Hematopoietic multipotent progenitor cell (in vitro differentiated cells): Measurements from ENCODE around the gene OSER1. TPM values are rescaled to one million over a fixed set of nuclear protein-coding genes. Genes with fewer than 3 reads are reported as not detected.

ENCODE experiments used
- DNase-seq, 3 donors: peaks; one replicate each; pipeline ENCODE4 v3.0.0-alpha.2; 2011 to 2015; ENCODE audit warnings: low read depth in 2 of 3, low spot score in 2 of 3
- total RNA-seq: library from RNA; depleted of rRNA; stranded (reverse); fragments of >200 nt; gene quantifications from one replicate; pipeline ENCODE4 v1.2.3, GENCODE V29; 2012

Gene OSER1
- total RNA-seq, 1 donor: 26.9 TPM

DNA sequence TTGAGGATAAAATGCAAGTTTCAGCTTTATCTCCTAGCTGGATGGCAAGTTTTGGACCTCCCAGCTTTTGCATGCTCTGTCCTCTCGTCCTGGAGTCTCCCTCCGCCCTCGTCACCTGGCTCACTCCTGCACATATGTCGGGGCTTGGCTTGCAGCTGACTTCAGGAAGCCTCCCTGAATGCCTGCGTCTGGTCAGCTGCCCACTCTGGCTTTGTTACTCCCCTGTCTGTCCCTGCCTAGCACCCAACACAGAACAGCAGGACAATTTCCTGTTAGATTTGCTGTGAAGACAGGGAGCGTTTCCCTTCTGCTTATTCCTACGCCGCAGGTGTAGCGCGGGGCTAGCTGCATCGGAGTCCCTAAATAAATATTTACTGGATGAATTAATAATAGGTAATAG, 29.0 kb downstream of the OSER1 start:
- no peak for DNase-seq

DNA sequence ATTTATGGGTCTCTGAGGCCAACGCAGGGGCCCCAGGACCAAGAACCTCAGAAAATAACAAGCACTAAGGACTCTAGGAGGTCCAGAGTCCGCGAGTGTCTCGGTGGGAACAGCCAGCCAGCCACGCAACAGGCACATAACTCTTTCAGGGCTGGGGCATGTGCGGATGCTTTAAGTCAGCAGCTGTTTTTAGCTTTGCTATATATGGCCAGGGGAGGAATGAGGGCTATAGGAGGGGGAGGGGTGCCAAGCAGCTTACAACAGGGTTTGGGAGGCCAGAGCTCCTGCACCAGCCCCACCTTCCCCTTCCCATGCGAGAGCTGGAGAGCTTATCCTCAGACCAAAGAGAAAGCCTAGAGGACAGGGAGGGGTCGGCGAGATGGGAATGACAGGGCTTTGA, 29.8 kb downstream of the OSER1 start:
- no peak for DNase-seq

DNA sequence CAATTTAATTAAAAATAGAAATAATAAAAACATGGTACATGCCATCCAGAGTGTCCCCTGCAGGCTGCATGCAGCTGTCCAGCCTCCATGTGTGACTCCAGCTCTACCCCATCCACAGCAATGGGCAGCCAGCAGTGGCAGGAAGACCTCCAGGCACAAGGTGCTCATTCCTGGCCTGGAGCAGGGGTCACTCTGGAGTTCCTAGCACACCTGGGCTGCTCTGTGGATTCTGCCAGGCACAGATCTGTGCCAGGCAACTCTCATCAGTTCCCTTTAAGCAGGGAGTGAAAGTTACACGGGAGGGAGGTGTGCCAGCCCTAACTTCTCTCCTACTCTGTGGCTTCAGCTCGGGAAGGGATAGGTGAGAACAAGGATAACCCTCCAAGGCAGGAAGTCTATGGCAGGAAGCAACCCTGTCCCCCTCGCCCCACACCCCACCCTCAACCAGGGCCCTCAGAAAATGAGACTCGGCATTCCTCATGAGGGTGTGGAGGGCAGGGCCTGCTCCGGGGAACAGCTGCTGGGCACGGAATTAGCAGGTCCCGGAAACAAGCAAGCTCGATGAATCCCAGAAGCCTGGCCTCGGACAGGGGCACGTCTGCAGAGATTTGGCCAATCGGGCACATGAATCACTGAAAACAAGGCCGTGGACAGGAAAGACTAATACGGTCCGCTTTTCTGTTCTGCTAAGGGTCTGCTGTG, 33.6 kb downstream of the OSER1 start:
- DNase-seq: no peak

DNA sequence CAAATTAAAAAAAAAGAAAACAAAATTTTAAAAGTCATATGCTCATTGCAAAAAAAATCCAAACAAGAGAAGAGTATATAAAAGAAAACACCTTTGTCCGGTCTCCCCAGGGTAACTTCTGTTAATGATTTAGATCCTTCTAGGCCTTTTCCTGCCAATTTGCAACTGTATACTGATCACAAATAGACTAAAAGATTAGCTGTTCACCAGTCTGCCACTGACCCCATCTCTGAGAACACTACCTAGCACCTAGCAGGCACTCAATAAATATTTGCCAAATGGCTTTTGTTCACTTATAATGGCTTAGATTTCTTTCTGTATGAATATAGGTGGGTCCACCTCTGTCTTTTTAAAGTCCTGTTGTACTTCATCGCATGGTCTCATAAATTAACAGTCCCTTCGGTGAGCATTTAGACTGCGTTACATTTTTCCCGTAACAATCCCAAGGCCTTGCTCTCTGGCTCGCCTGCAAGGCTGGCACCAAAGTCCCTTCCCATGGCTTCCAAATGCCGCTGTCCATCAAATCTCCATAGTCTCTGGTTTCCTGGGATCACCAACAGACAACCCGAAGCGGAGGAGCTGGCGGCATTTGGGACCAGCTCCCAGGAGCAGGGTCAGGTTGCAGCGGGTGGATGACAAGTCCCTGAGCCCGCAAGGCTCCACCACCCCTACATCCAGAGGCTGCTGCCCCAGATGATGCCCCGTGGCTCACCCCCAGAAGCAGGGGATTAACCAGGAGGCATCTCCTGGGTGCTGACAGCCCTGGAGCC, 35.4 kb downstream of the OSER1 start:
- DNase-seq: no peak

DNA sequence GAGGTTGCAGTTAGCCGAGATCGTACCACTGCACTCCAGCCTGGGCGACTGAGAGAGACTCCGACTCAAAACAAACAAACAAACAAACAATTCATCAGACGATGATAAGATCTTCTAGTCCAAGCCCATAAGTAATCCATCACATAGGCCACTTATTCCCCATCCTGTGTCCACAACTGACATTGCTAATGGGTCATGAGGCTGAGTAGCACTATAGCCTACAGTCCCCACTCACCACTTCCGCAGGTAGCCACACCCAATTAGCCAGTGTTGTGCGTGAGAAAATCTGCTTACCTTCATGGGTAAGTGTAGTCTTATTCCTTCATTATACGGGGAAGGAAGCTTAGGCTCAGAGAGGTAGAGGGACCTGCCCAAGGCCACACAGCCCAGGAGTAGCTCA, 36.7 kb downstream of the OSER1 start:
- no peak for DNase-seq

DNA sequence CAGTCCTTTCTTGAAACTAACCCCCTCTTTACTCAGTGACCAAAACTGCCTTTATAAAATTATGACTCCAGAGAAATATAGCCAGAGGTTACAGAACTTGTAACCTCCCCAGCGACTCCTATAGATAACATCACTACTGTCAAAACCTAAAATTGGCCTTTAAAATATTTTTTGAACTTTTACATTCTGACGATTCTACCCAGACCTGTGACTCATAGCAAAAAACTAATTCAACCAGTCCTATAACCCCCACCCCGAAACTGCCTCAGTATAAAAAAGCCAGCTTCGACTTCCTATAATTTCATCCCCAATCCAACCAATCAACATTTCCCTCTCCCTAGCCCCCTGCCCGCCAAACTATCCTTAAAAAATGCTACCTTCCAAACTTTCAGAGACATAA, 37.5 kb downstream of the OSER1 start:
- no peak for DNase-seq

DNA sequence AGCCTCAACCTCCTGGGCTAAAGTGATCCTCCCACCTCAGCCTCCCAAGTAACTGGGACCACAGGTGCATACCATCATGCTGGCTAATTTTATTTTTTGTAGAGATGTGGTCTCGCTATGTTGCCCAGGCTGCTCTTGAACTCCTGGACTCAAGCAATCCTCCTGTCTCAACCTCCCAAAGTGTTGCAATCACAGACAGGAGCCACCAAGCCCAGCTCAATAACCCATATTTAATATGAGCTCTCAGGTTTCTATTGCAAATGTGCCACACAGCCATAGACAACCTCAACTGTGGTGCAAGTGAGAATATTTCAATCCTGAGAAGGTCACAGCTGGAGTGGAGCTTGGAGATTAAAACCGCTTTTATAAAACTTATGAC, 38.0 kb downstream of the OSER1 start:
- no peak for DNase-seq

DNA sequence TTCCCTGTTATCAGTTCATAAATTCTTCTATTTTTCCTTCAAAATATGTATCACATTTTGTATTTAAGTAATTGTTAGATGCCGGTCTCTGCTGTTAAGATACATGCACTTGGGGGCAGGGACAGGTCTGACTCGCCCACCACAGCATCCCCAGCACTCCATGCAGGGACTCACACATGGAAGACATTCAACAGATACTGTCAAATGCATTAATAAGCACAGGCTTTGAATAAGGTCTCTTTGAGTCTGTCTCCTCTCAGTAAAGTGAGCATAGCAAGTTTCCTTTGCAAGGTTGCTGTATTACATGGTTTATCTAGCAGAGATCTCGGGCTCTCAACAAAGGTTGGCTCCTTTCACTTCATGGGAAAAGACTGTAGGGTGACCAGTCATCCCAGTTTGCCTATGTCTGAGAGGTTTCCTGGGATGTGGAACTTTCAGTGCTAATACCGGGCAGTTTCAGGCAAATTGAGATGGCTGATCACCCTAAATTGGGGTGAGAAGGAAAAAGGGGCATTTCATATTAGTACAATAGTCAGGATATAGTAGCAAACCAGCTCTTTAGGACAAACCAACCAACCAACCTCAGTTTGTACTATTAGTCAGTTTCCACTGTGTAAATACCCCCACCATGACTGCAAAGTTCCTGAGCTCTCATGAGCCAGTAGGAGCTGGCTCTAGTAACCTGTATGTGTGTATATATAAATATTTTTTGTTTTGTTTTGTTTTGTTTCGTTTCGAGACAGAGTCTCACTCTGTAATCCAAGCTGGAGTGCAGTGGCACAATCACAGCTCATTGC, 38.6 kb downstream of the OSER1 start:
- DNase-seq: no peak

DNA sequence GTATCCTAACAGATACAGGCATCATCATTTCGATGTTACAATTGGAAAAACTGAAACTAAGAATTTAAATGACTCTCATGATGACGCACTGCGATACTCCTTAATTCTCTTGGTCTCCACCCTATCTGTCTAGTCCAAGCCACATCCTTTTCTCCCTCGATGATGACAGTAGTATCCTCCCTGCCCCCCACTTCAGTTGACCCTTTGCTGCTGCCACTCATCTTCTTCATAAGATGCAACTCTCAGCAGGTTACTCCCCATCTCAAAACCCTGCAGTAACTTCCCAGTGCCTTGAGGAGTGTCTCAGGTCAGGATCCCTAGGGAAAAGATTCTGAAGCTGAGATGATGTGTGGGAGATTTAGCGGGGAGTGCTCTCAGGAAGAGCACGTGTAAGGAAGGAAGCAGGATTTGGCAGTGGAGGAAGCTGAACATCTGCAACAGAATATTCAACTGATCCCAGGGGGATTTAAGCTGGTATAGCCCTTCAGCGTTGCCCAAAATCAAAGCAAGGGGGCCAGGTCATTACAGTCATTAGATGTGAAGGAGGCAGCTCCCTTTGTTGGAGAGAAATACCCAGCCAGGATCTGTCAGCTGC, 39.7 kb downstream of the OSER1 start:
- no peak for DNase-seq

DNA sequence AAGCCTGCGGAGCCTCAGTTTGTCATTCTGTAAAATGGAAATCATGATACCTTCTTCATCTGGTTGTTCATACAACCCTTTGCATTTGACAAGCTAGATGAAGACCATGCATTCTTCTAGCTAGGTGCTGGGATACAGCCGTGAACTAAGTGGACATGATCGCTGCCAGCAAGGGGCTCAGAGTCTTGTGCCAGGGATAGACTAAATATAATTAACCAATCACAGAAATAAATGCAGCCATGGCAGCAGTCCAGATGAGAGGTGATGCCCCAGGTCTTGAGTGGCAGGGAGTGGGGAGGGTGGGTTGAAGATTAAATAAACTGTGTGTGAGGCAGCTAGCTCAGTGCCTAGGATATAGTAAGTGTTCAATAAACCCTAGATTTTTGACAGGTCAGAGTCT, 42.8 kb downstream of the OSER1 start:
- no peak for DNase-seq

DNA sequence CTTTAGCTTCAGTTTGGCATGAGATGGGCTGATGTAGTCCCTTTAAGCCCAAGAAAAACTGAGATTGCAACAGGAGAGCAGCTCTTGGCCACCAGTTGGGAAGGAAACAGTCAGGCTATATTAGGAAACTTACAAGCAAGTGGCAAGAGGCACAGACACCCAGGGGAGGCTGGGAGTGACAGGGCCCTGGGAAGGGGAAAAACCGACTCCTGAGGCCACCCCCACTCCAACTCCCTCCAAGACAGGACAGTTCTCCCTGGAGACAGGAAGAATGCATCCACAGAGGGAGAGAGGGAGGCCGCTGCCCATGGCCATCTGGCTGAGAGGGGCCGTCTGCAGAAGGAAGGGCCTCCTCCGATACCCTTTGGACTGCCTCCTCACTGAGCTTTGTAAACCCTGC, 44.1 kb downstream of the OSER1 start:
- DNase-seq: no peak

DNA sequence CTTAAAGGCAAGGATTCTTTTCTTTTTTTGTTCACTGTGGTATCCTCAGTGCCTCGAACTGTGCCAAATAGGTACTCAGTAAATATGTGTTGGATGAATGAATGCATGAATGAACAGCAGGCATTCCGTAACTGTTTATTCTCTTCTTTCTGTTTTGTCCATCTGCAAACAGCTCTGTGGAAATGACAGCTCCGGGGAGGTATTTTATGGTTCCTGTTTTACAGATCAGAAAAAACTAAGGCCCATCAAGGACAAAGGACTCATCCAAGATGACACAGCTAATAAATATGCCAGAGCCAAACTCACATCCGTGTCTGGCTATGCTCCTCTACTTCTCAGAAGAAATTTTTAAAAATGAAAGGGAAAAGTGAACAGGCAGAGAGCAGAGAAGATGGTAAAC, 44.6 kb downstream of the OSER1 start:
- DNase-seq: no peak

DNA sequence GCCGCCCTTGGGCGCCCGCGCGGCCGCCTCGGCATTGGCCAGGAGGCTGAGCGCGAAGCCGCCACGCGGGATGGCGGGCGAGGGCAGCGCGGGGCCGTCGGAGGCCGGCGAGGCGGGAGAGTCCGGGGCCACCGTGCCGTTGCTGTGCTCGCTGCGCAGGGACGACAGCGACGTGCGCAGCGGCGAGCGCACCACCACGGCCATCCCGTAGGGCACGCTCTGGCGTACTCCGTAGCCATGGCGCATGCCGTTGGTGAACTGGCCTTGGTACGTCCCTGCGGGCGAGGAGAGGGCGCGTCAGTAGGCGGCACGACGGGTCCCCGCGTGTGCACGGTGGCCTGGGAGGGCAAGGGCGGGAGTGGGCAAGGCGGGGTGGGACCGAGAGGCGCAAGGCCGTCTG, 50.4 kb downstream of the OSER1 start:
- no peak for DNase-seq

DNA sequence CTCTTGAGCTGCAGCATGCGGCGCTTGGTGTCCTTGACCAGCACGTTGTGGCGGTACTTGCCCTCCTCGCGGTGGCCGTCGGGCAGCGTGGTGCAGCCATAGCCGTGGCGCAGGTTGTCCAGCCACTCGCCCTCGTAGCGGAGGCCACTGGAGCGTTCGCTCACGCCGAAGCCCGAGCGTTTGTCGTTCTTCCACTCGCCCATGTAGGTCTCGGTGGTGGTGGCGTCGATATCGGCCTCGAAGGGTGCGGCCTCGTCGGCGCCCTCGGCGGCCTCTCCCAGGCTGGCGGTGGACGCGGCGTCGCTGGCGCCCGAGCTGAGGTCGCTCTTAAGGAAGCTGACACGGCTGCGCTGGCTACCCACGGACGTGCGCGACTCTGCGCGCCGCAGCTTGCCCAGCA, 50.9 kb downstream of the OSER1 start:
- no peak for DNase-seq

DNA sequence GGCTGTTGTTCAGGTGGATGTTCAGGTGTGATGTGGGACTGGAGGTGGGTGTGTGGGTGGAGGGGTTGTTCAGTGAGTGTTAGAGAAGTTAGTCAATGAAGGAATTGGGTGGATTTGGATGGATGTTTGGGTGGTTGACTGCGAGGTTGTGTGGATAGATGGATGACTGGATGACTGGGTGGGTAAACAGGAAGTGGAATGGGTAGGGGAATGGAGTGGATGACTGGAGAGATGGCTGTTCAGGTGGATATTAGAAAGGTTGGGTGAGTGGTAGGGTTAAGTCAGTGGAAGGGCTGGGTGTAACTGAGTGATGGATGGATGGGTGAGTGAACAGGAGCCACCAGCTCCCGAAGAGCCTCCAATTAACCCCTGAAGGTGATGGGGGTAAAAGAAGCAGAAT, 51.4 kb downstream of the OSER1 start:
- no peak for DNase-seq

DNA sequence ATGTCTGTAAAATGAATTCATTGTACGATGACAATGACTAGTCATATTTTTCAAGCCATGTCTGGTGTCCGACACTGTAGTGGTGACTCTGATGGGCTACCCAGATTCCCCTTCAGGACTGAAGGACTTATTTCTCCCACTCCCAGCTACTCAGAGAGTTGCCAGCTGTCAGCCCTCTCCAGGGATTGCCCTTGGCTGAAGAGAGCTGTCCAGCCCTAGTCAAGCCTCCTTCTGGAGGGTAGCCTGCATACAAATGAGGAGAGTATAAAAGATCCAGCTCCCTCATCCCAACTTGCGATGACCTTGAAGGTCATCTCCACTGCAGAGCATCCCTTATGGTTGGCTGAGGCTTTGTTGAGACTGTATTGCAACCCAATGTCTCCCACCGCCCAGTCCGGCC, 53.5 kb downstream of the OSER1 start:
- no peak for DNase-seq

DNA sequence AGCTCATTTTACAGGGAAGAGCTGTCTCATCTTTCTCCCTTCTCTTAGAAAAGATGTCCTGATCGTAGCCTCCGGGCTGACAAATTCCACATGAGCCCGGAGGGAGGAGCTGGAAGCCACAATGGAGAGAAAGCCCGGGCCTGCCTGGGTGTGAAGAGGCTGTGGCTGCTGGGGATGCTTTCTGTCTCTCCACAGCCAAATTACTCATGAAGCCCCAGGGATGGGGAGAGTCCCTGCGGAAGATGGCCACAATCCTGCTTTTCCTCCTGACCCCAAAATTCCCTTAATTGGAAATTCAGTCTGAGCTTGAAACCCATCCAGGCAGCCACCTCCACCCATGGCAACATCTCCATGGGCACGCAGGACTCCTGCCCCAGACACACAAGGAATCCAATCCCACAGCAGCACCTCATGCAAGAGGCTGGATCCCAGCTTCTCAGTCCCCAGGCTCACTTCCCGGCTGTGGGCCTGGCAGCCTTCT, 56.0 kb downstream of the OSER1 start:
- DNase-seq: no peak

DNA sequence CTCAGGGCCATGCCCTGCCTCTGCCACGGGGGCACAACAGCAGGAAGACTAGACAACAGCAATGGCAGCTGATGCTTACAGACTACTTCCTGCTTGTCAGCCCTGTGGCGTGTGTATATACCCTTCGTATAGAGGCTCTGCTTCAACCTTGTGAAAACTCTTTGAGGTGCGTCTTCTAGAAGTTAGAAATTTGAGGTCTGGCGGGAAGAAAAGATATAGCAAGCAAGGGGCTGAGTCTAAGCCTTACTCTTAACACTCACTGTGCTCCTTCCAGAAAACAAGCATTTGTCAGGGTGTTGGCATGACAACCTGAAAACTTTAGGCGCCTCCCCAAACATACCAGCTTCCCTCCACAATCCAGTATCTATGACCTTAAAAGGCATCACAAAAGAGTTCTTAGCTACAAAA, 56.9 kb downstream of the OSER1 start:
- peak in 1 of 3 donors; percentile 19 for DNase-seq

DNA sequence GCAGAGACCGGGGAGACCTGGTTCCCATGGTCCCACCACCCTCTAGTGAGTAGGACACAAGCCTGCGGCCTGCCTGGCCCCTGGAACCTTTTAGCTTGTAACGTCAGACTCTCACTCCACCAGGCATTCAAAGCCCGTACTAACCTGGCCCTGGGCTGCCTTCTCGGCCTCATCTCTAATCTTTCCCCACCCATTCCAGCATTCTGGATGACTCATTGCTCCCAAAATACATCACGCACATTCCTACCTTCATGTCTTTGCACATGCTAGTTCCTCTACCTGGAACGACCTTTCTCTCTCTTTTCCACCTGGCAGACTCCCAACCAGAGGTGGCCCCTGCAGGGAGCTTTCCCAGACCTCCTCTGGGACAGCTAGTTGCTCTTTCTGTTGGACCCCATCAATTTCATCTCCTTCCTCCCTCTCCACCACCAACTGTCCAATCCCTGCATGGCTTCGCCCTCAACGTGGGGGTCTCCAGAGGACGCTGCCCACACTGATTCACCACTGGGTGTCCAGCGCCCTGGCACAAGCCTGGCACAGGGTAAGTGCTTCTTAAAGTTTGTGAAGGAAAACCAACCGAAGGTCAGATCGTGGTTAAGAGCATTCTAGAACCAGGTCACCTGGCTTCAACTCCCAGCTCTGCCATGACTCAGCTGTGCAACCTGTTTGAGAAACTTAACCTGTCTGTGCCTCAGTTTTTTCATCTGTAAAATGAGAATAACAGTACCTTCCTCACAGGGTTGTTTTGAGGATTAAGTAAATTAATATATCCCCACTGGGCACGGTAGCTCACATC, 58.8 kb downstream of the OSER1 start:
- DNase-seq: no peak

DNA sequence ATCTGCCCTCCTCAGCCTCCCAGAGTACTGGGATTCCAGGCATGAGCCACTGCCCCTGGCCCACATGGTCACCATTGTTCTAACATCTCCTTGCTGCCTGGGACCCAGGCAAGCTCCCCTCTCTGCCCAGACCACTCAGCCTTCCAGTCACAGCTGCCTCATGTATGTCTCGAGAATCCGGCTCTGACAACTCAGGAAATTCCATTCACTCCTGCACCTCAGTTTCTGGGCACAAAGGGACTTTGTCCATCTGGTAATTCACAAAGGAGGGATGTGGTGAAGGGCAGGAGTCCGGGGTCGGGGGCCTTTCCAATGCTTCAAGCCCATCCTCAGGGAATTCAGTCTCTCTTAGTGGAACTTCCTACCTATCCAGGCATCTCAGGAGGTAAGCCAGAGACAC, 64.3 kb downstream of the OSER1 start:
- DNase-seq: no peak
